Gastroesophageal sphincter (tissue), 4 donors: ENCODE data around the gene CHRNA4. TPM values are rescaled to one million over a fixed set of nuclear protein-coding genes. Genes with fewer than 3 reads are reported as not detected.

Experiments used
- ATAC-seq: fragments of 150-250 bp; one replicate; pipeline ENCODE4 v1.9.1; 2016; ENCODE audit warnings: mild to moderate bottlenecking, moderate library complexity
- H3K27ac ChIP-seq, 4 donors: fragments of 200-600 bp; sonication (generic) in 3 of 4; 1 replicate in 3 of 4; 2 replicates in 1 of 4; pipeline ENCODE4 v1.5.1; 2016 to 2019
- H3K27me3 ChIP-seq: fragments of 200-600 bp; sonication (generic); one replicate; pipeline ENCODE4 v1.5.1; 2019
- H3K36me3 ChIP-seq, 2 donors: fragments of 200-600 bp; sonication (generic); one replicate each; pipeline ENCODE4 v1.5.1; 2019; ENCODE audit warnings: control low read depth in 1 of 2
- H3K4me1 ChIP-seq, 3 donors: fragments of 200-600 bp; sonication (generic); 1 replicate in 2 of 3; 2 replicates in 1 of 3; pipeline ENCODE4 v1.5.1; 2016 to 2019; ENCODE audit warnings: control low read depth in 2 of 3
- H3K4me3 ChIP-seq, 2 donors: fragments of 200-600 bp; sonication (generic); one replicate each; pipeline ENCODE4 v1.5.1; 2019; ENCODE audit warnings: mild to moderate bottlenecking in 1 of 2, moderate library complexity in 1 of 2
- H3K9me3 ChIP-seq, 3 donors: fragments of 200-600 bp; sonication (generic); one replicate each; pipeline ENCODE4 v1.5.1; 2017 to 2019; ENCODE audit warnings: control low read depth in 2 of 3
- EP300 ChIP-seq: sonication (generic); formaldehyde crosslinking; IDR thresholded peaks from one replicate; pipeline ENCODE4 v1.6.1; 2017; ENCODE audit warnings: antibody characterized with exemption, mild to moderate bottlenecking
- POLR2A ChIP-seq, 2 donors: fragments of 450-650 bp; IDR thresholded peaks; one replicate each; pipeline ENCODE4 v1.6.1; 2017; ENCODE audit warnings: antibody characterized with exemption in 2 of 2, mild to moderate bottlenecking in 2 of 2, moderate library complexity in 1 of 2
- POLR2AphosphoS5 ChIP-seq: sonication (generic); formaldehyde crosslinking; IDR thresholded peaks from one replicate; pipeline ENCODE4 v1.6.1; 2017; ENCODE audit warnings: antibody characterized with exemption
- WGBS, 2 donors: methylation state at CpG; one replicate each; pipeline ENCODE4 v1.1.5; 2018; ENCODE audit warnings: low coverage in 1 of 2; 5-methylcytosine and 5-hydroxymethylcytosine counted together
- total RNA-seq, 4 donors: library from RNA; depleted of rRNA; stranded (reverse); fragments of >200 nt; gene quantifications; one replicate each; pipeline ENCODE4 v1.1.0, GENCODE V29; 2016
- TF ChIP-seq, protein P1 (sequence below), 4 experiments: fragments of 200-600 bp in 2 of 4; fragments of 450-650 bp in 2 of 4; sonication (generic) in 1 of 4; IDR thresholded peaks; one replicate each; pipeline ENCODE4 v1.5.1; 2017 to 2019; ENCODE audit warnings: antibody characterized with exemption in 4 of 4, mild to moderate bottlenecking in 2 of 4, moderate library complexity in 2 of 4

Gene CHRNA4
- total RNA-seq, 4 donors from 2014 or later = not detected

DNA sequence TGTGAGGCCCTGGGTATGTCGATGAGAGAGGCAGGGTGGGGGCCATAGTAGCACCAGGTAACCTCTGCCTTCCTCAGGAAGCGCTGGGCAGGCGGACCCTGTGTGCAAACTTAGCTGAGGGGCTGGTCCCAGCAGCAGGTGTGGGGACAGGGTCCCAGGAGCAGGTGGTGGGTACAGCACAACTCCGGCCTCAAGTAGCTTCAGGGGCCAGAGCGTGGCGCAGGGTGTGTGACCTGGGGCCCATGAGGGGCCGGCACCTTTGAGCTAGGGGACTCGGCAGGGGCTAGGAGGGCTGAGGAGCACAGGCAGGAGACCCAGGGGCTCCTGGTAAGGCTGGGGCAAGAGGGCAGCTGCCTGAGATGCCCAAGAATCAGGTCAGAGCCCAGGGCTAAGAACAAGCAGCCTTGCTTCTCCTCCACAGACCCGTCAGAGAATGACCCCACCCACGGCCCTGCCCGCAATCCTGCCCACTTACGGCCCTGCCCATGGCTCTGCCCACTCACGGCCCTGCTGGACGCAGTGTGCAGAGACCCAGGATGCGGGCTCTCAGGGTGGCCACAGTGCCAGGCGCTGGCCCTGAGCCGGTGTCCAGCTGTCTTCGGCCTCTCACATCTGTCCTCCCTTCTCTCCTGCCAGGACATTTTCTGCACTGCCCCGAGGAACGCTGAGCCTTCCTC, 30.9 kb downstream of the CHRNA4 start:
- peaks cover 0 to 16% (median 0%) of the 10 kb centered on the region in 3 donors for H3K9me3 ChIP-seq
- 67 to 71% methylated on average over 3 to 7 of the region's 20 CpGs for WGBS, 2 donors
- TF ChIP-seq POLR2A (IDR thresholded peaks at IDR 0.05) (no peak), POLR2AphosphoS5 (no peak), EP300 (no peak)
- TF ChIP-seq, protein P1, sequence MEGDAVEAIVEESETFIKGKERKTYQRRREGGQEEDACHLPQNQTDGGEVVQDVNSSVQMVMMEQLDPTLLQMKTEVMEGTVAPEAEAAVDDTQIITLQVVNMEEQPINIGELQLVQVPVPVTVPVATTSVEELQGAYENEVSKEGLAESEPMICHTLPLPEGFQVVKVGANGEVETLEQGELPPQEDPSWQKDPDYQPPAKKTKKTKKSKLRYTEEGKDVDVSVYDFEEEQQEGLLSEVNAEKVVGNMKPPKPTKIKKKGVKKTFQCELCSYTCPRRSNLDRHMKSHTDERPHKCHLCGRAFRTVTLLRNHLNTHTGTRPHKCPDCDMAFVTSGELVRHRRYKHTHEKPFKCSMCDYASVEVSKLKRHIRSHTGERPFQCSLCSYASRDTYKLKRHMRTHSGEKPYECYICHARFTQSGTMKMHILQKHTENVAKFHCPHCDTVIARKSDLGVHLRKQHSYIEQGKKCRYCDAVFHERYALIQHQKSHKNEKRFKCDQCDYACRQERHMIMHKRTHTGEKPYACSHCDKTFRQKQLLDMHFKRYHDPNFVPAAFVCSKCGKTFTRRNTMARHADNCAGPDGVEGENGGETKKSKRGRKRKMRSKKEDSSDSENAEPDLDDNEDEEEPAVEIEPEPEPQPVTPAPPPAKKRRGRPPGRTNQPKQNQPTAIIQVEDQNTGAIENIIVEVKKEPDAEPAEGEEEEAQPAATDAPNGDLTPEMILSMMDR (IDR thresholded peaks at IDR 0.05) = no peak
- peaks cover 100% of the 10 kb centered on the region for H3K27me3 ChIP-seq
- H3K36me3 ChIP-seq = no peaks in the 10 kb centered on the region
- ATAC-seq = no peak
- H3K4me3 ChIP-seq = no peak overlapping the region
- no peaks in the 10 kb centered on the region for H3K4me1 ChIP-seq
- H3K27ac ChIP-seq = no peak overlapping the region

DNA sequence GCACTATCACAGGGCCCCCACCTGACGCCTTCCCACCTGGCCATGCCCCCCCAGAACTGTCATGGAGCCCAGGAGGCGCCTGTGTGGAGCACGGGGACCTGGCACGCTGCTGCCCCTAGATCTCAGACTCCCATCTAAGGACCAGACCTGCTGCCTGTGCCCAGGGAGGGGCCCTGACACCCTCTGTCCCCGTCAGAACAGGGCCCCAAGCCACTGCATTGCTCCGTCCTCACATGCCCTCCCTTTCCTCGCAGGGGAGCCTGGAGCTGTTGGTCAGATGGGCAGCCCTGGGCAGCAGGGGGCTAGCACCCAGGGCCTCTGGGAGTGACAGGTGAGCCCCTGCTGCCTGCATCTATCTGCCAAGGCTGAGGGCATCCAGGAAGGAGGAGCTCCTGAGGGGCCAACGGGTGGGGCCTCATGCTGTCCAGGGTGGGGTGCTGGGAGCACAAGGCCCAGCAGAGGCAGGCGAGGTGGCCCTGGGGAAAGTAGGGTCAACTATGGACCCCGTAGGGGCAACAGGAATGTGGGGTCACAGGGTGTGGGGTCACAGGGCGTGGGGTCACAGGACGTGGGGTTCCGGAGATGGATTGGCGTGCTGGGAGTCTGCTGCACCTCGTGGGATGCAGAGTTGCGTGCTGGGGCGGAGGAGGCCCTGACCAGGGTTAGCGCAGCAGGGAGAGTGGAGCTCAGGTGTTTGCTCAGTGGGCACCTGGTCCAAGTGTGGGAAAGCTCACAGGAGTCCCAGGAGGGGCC, 31.6 kb downstream of the CHRNA4 start:
- ATAC-seq = no peak
- 63% methylated on average over 2 of the region's 18 CpGs; no CpG with 5 or more reads in 1 of the 2 donors for WGBS, 2 donors
- TF ChIP-seq POLR2A (IDR thresholded peaks at IDR 0.05) (no peak), POLR2AphosphoS5 (no peak), EP300 (no peak)
- TF ChIP-seq, protein P1 (IDR thresholded peaks at IDR 0.05) = no peak
- H3K27me3 ChIP-seq = peaks cover 98% of the 10 kb centered on the region
- peaks cover 0 to 16% (median 0%) of the 10 kb centered on the region in 3 donors for H3K9me3 ChIP-seq
- no peaks in the 10 kb centered on the region for H3K4me1 ChIP-seq
- no peak overlapping the region for H3K4me3 ChIP-seq
- H3K36me3 ChIP-seq = no peaks in the 10 kb centered on the region
- no peak overlapping the region for H3K27ac ChIP-seq

DNA sequence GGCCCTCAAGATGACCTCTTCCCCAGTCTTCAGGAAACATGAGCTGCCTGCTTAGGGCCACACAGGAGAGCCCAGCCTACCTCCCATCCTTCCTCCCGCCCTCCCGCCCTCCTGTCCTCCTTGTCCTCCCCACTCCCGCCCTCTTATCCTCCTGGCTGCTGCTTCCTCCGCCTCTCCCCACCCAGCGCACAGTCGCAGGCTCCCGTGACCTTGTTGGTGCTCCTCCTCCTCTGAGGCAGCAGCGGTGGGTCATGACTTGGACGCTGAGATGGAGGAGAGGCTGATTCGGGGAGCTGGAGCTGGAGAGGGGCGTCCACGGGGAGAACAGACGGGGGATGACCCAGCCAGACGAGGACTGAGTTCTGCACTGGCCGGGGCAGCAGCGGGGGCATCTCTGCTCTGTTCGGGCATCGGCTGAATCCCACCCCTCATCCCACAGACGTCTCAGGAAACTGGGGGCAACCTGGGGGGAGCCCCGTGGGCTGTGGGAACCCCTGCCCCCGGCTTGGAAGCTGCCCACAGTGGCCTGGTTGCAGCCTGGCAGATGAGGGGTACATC, 32.4 kb downstream of the CHRNA4 start:
- Histone ChIP-seq H3K36me3 (no peaks in the 10 kb centered on the region), H3K4me1 (no peaks in the 10 kb centered on the region), H3K27ac (no peak overlapping the region), H3K4me3 (no peak overlapping the region), H3K9me3 (peaks cover 0 to 16% (median 0%) of the 10 kb centered on the region in 3 donors), H3K27me3 (peaks cover 91% of the 10 kb centered on the region)
- WGBS, 2 donors = 80% methylated on average over 1 of the region's 21 CpGs; no CpG with 5 or more reads in 1 of the 2 donors
- TF ChIP-seq POLR2A (IDR thresholded peaks at IDR 0.05) = no peak
- TF ChIP-seq, protein P1 (IDR thresholded peaks at IDR 0.05) = no peak
- TF ChIP-seq EP300 = no peak
- no peak for TF ChIP-seq POLR2AphosphoS5
- ATAC-seq = no peak

DNA sequence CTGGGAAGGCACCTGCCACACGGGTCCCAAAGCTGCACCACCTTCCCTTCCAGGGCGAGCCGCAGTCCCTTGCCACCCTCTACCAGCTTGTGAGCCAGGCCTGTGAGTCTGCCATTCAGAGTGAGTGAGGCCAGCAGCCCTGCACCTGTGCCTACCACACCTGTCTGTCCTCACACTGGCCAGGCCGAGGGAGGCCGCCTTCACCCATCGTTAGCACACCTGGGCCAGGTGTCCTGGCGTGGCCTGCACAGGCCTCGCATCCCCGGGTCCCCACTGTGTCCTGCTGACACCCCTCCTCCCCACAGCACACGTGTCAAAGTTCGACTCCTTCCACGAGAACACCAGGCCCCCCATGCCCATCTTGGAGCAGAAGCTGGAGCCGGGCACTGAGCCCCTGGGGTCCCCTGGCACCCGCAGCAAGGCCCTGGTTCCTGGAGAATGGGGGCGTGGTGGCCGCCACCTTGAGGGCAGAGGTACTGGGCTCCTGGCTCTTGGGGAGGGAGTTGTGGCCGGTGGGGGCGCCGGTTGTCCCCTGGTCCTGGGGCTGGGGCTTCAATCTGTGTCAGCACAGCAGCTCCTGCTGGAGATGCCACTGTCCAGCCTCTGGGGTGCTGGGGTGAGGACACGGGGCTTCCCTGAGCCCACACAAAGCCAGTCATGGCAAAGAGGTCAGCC, 33.0 kb downstream of the CHRNA4 start:
- Histone ChIP-seq H3K27me3 (peaks cover 90% of the 10 kb centered on the region), H3K4me1 (no peaks in the 10 kb centered on the region), H3K4me3 (no peak overlapping the region), H3K36me3 (no peaks in the 10 kb centered on the region), H3K9me3 (peaks cover 0 to 16% (median 0%) of the 10 kb centered on the region in 3 donors), H3K27ac (no peak overlapping the region)
- ATAC-seq = no peak
- WGBS, 2 donors = 60 to 80% methylated on average over 1 to 2 of the region's 20 CpGs
- TF ChIP-seq, protein P1 (IDR thresholded peaks at IDR 0.05) = no peak
- TF ChIP-seq POLR2A (IDR thresholded peaks at IDR 0.05) = no peak
- TF ChIP-seq POLR2AphosphoS5 = no peak
- no peak for TF ChIP-seq EP300
